GM12891 (cell line): ENCODE measurements around the gene PAK5.

Experiments
- POLR2A ChIP-seq: IDR thresholded peaks from 2 replicates; pipeline ENCODE4 v1.6.1; 2011; ENCODE audit warnings: low read depth, low read length, control low read depth
- POLR2AphosphoS5 ChIP-seq: IDR thresholded peaks from 2 replicates; pipeline ENCODE4 v1.6.1; 2011; ENCODE audit warnings: low read depth, low read length, control low read depth

- TF ChIP-seq POLR2A (no peak), POLR2AphosphoS5 (no peak)
Measured at GRCh38 chr20:9723501-9724202, 115.2 kb downstream of the PAK5 start.
